Neural crest cell (in vitro differentiated cells): ENCODE data around the gene BTF3. TPM values are rescaled to one million over a fixed set of nuclear protein-coding genes. Genes with fewer than 3 reads are reported as not detected.

Source experiments
- DNase-seq: peaks from one replicate; pipeline ENCODE4 v3.0.0; 2021; ENCODE audit warnings: low read depth, mixed read lengths, low spot score
- H3K27ac Mint-ChIP-seq: one replicate; pipeline ENCODE4 v1.8.0; 2021; ENCODE audit warnings: mild to moderate bottlenecking, mixed read lengths; ENCODE audit not compliant: unreplicated experiment
- H3K27me3 Mint-ChIP-seq: 2 replicates; pipeline ENCODE4 v1.8.0; 2021; ENCODE audit warnings: low read depth, mild to moderate bottlenecking, mixed read lengths
- H3K36me3 Mint-ChIP-seq: 2 replicates; pipeline ENCODE4 v1.8.0; 2021; ENCODE audit warnings: low read depth, mild to moderate bottlenecking, mixed read lengths
- H3K4me1 Mint-ChIP-seq: 2 replicates; pipeline ENCODE4 v1.8.0; 2021; ENCODE audit warnings: mixed read lengths
- H3K4me3 Mint-ChIP-seq: one replicate; pipeline ENCODE4 v1.8.0; 2021; ENCODE audit warnings: mild to moderate bottlenecking, mixed read lengths
- H3K9me3 Mint-ChIP-seq: 2 replicates; pipeline ENCODE4 v1.8.0; 2021; ENCODE audit warnings: mixed read lengths
- total RNA-seq: library from RNA; stranded (reverse); gene quantifications from 2 replicates; pipeline ENCODE4 v1.2.1, GENCODE V29; 2021
- TF ChIP-seq, protein P1 (sequence below): fragments of 200-600 bp; sonication (generic); conservative IDR thresholded peaks from 2 replicates; pipeline ENCODE4 v1.5.0; 2021; ENCODE audit warnings: antibody characterized with exemption, mild to moderate bottlenecking

Gene BTF3
- total RNA-seq, 1 donor from 2014 or later, result 589 TPM

DNA sequence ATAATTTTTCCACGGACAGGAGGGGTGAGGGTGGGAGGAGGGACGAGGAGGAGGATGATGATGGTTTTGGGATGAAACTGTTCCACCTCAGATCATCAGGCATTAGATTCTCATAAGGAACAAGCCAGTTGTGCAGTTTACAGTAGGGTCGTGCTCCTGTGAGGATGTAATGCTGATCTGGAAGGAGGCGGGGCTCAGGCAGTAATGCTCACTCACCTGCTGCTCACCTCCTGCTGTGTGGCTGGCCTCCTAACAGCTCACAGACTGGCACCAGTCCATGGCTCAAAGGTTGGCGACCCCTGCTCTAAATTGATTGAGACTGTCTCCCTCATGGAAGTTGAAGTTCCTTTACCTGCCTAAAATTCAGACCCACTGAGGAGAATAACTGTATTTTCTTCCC is 34.0 kb downstream of the BTF3 start:
- Mint-ChIP-seq H3K27ac (no peak overlapping the region), H3K27me3 (peaks cover 29% of the 10 kb centered on the region), H3K4me3 (no peak overlapping the region), H3K9me3 (peaks cover 4% of the 10 kb centered on the region), H3K4me1 (no peaks in the 10 kb centered on the region), H3K36me3 (no peaks in the 10 kb centered on the region)
- TF ChIP-seq, protein P1, sequence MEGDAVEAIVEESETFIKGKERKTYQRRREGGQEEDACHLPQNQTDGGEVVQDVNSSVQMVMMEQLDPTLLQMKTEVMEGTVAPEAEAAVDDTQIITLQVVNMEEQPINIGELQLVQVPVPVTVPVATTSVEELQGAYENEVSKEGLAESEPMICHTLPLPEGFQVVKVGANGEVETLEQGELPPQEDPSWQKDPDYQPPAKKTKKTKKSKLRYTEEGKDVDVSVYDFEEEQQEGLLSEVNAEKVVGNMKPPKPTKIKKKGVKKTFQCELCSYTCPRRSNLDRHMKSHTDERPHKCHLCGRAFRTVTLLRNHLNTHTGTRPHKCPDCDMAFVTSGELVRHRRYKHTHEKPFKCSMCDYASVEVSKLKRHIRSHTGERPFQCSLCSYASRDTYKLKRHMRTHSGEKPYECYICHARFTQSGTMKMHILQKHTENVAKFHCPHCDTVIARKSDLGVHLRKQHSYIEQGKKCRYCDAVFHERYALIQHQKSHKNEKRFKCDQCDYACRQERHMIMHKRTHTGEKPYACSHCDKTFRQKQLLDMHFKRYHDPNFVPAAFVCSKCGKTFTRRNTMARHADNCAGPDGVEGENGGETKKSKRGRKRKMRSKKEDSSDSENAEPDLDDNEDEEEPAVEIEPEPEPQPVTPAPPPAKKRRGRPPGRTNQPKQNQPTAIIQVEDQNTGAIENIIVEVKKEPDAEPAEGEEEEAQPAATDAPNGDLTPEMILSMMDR, result no peak
- no peak for DNase-seq

DNA sequence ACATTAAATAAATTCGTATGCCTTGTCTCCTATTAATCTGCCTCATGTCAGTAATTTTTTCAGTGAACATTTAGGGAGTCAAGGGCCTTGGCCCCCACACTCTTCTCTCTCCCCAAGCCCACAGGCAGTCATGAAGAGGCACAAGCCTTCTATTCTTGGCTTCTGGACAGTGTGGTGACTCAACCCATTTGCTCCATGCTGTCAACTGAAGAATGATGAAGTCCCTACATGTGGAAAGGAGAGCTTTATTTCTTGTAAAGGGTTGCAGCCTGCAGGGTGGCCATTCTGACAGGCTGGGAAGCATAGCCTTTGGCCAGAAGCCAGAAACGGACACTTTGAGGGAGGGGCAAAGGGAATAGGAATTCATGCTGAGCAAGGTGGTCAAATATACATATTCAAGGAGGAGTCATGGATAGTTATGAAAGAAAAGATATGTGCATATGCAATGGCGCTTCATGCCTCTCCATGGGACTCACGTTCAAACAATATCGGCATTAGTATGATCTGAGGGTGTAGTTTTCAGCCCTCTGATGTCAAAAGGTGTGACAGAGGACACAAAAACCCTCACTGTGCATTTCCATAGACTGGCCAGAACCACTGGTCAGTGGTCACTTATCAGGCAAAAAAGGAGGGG is 35.9 kb downstream of the BTF3 start:
- no peaks in the 10 kb centered on the region for H3K36me3 Mint-ChIP-seq
- H3K4me1 Mint-ChIP-seq, result no peaks in the 10 kb centered on the region
- peaks cover 4% of the 10 kb centered on the region for H3K9me3 Mint-ChIP-seq
- no peak overlapping the region for H3K27ac Mint-ChIP-seq
- TF ChIP-seq, protein P1, result no peak
- DNase-seq, result no peak
- no peak overlapping the region for H3K4me3 Mint-ChIP-seq
- H3K27me3 Mint-ChIP-seq, result peaks cover 32% of the 10 kb centered on the region

DNA sequence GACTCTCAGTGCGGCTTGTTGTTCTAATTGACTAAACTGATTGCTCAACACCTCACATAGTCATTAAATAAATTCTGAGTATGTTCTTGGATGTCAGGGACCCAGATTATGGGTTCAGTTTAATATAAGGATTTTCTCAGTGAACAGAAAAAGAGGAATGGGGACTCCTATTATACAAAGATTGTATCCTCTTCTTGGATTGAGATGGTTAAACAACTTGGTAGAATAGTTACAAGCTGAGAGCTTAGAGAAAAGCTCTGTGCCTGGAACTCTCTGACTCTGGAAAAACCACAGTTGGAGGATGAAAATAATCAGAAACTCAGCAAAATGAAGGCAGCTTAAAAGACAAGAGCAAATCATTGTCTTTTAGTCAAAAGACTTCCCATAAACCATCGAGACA is 36.7 kb downstream of the BTF3 start:
- H3K27me3 Mint-ChIP-seq, result peaks cover 34% of the 10 kb centered on the region
- TF ChIP-seq, protein P1, result no peak
- H3K27ac Mint-ChIP-seq, result no peak overlapping the region
- H3K4me1 Mint-ChIP-seq, result no peaks in the 10 kb centered on the region
- no peak for DNase-seq
- no peak overlapping the region for H3K4me3 Mint-ChIP-seq
- no peaks in the 10 kb centered on the region for H3K36me3 Mint-ChIP-seq
- H3K9me3 Mint-ChIP-seq, result peaks cover 4% of the 10 kb centered on the region

DNA sequence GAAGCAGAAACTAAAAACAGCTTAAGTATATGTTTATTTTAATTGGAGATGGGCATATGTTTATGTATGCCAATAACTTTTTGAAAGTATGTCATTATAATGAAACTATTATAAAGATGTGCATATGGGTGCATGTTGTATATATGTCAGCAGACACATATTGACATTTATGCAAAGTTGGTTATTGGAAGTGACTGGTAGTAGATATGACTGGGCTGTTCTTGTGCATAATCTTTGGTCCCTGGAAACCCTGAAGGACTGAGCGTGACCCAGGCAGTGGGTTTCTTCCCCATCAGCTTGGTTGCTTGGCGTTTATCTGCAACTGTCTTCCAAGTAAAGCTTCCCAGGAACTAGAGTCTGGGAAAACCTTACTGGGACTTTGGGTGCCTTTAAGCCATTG is 41.5 kb downstream of the BTF3 start:
- Mint-ChIP-seq H3K27ac (no peak overlapping the region), H3K36me3 (no peaks in the 10 kb centered on the region), H3K9me3 (peaks cover 4% of the 10 kb centered on the region), H3K27me3 (peaks cover 31% of the 10 kb centered on the region), H3K4me3 (no peak overlapping the region), H3K4me1 (no peaks in the 10 kb centered on the region)
- DNase-seq, result no peak
- TF ChIP-seq, protein P1, result no peak

DNA sequence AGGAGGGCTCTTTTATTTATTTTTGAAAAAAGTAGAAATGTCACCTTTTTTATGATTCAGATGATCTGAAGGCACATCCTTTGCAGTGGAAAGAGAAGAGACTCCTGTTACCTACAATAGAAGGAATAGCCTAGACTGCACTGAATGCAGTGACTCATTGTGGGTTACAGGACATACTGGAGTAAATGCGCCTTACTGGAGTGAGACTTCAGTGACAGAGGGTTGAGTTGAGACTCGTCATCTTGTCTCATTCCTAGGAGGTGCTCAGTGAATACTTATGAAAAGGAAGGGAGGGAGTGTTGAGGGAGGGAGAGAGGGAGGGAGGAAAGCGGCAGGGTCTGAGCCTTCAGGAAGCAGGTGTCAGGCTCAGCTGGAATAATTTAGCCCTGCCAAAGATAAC is 42.0 kb downstream of the BTF3 start:
- Mint-ChIP-seq H3K4me1 (no peaks in the 10 kb centered on the region), H3K27me3 (peaks cover 31% of the 10 kb centered on the region), H3K9me3 (peaks cover 3% of the 10 kb centered on the region), H3K27ac (no peak overlapping the region), H3K36me3 (no peaks in the 10 kb centered on the region), H3K4me3 (no peak overlapping the region)
- TF ChIP-seq, protein P1, result no peak
- no peak for DNase-seq

DNA sequence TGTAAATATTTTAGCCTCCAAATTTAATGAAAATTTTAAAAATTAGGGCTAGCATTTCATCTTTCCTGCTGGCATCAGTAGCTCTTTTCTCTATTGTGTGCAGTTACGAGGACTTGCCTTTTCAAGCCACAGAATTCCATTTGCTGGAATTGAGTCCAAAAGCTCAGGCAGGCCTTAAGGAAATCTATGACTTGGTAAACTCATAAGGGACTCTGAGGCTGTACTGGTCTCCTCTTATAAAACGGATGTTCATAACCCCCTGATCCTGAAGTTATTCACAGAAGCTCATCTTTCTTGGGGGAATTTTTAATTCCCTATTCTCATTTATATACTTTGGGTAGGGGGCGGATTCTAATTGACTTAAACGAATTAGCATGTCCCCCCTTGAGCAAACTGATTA is 43.8 kb downstream of the BTF3 start:
- TF ChIP-seq, protein P1, result no peak
- Mint-ChIP-seq H3K9me3 (no peaks in the 10 kb centered on the region), H3K4me1 (no peaks in the 10 kb centered on the region), H3K27me3 (peaks cover 28% of the 10 kb centered on the region), H3K4me3 (no peak overlapping the region), H3K27ac (no peak overlapping the region), H3K36me3 (no peaks in the 10 kb centered on the region)
- DNase-seq, result no peak
